Keratinocyte (primary cell): Measurements from ENCODE around the gene VTI1A. TPM values are rescaled to one million over a fixed set of nuclear protein-coding genes. Genes with fewer than 3 reads are reported as not detected.

Source experiments
- DNase-seq: peaks from one replicate; pipeline ENCODE4 v3.0.0-alpha.2; 2011; ENCODE audit warnings: low read depth, missing footprints, low spot score
- FAIRE-seq: peaks from 2 replicates; lab custom pipeline; 2011; peaks lifted over from hg19 to GRCh38; lab: Jason Lieb, UNC
- H2AFZ ChIP-seq: 2 replicates; pipeline ENCODE4 v1.6.0; 2012; ENCODE audit warnings: low read length, control low read depth, inconsistent platforms; ENCODE audit not compliant: control insufficient read depth
- H3K27ac ChIP-seq: 2 replicates; pipeline ENCODE4 v1.5.1; 2011; ENCODE audit warnings: low read length; ENCODE audit not compliant: control insufficient read depth, insufficient read depth
- H3K27me3 ChIP-seq: 3 replicates; pipeline ENCODE4 v1.6.0; 2011; ENCODE audit warnings: low read length; ENCODE audit not compliant: control insufficient read depth, insufficient read depth; ENCODE audit errors: extremely low read depth
- H3K36me3 ChIP-seq, 2 experiments: 2 replicates in 1 of 2; 3 replicates in 1 of 2; pipeline ENCODE4 v1.5.1; 2011; ENCODE audit warnings: low read length in 2 of 2, mild to moderate bottlenecking in 1 of 2; ENCODE audit not compliant: control insufficient read depth in 2 of 2, insufficient read depth in 2 of 2; ENCODE audit errors: extremely low read depth in 1 of 2
- H3K4me1 ChIP-seq: 3 replicates; pipeline ENCODE4 v1.5.1; 2011; ENCODE audit warnings: low read length; ENCODE audit not compliant: control insufficient read depth, insufficient read depth; ENCODE audit errors: extremely low read depth
- H3K4me2 ChIP-seq: 3 replicates; pipeline ENCODE4 v1.6.0; 2011; ENCODE audit warnings: low read depth, low read length; ENCODE audit not compliant: control insufficient read depth, insufficient read depth; ENCODE audit errors: extremely low read depth
- H3K4me3 ChIP-seq, 3 experiments: fragments of 200-600 bp in 1 of 3; sonication (generic) in 1 of 3; 2 replicates in 2 of 3; 3 replicates in 1 of 3; pipeline ENCODE4 v1.5.1; 2011 to 2016; ENCODE audit warnings: low read length in 3 of 3, mild to moderate bottlenecking in 3 of 3, control low read depth in 2 of 3, inconsistent platforms in 1 of 3, low read depth in 1 of 3, mixed read lengths in 1 of 3, mixed run types in 1 of 3, moderate library complexity in 1 of 3; ENCODE audit not compliant: control insufficient read depth in 2 of 3, insufficient read depth in 2 of 3; ENCODE audit errors: extremely low read depth in 1 of 3
- H3K79me2 ChIP-seq: 2 replicates; pipeline ENCODE4 v1.6.0; 2012; ENCODE audit warnings: low read length; ENCODE audit not compliant: control insufficient read depth, insufficient read depth
- H3K9ac ChIP-seq: 3 replicates; pipeline ENCODE4 v1.6.0; 2011; ENCODE audit warnings: low read length; ENCODE audit not compliant: control insufficient read depth, insufficient read depth; ENCODE audit errors: extremely low read depth
- H3K9me1 ChIP-seq: 3 replicates; pipeline ENCODE4 v1.6.0; 2011; ENCODE audit warnings: low read length; ENCODE audit not compliant: control insufficient read depth, insufficient read depth; ENCODE audit errors: extremely low read depth
- H3K9me3 ChIP-seq: 2 replicates; pipeline ENCODE4 v1.5.1; 2012; ENCODE audit warnings: low read depth, low read length; ENCODE audit not compliant: control insufficient read depth
- H4K20me1 ChIP-seq: 3 replicates; pipeline ENCODE4 v1.6.0; 2011; ENCODE audit warnings: low read length; ENCODE audit not compliant: control insufficient read depth, insufficient read depth; ENCODE audit errors: extremely low read depth
- EZH2 ChIP-seq: IDR thresholded peaks from one replicate; pipeline ENCODE4 v1.6.1; 2012; ENCODE audit warnings: inconsistent platforms, mild to moderate bottlenecking, low read length, moderate library complexity
- dilution Hi-C: fragments of 300-500 bp; cut with MboI; formaldehyde crosslinking; loops from one replicate; pipeline ENCODE4 v1.7.0; 2020; ENCODE audit warnings: low sequenced_read_pairs; ENCODE audit not compliant: extremely low pct_ligation_motif_present
- polyA plus RNA-seq, 5 experiments: library from polyadenylated mRNA; depleted of rRNA in 3 of 5; stranded (reverse) in 3 of 5; stranded (forward) in 1 of 5; unstranded in 1 of 5; fragments of >200 nt; gene quantifications; 1 replicate in 1 of 5; 2 replicates in 3 of 5; 3 replicates in 1 of 5; pipeline versions ENCODE4 v1.2.1 to v1.2.3, GENCODE V29; 2011 to 2012; ENCODE audit warnings: missing spikeins in 2 of 5, low read depth in 1 of 5, low replicate concordance in 1 of 5
- TF ChIP-seq, protein P1 (sequence below), 3 experiments: IDR thresholded peaks in 1 of 3; conservative IDR thresholded peaks in 1 of 3; optimal IDR thresholded peaks in 1 of 3; 2 replicates in 2 of 3; 3 replicates in 1 of 3; pipeline versions ENCODE3 to v1.5.1; 2011; ENCODE audit warnings: low read length in 3 of 3, mild to moderate bottlenecking in 3 of 3, moderate library complexity in 2 of 3, control low read depth in 1 of 3, inconsistent platforms in 1 of 3; ENCODE audit not compliant: insufficient read depth in 2 of 3; ENCODE audit errors: extremely low read depth in 1 of 3

Gene VTI1A
- polyA plus RNA-seq, 1 donor (not counting 4 experiments of a cell fraction or from before 2014, with no cell fraction given), result 18.5 TPM

DNA sequence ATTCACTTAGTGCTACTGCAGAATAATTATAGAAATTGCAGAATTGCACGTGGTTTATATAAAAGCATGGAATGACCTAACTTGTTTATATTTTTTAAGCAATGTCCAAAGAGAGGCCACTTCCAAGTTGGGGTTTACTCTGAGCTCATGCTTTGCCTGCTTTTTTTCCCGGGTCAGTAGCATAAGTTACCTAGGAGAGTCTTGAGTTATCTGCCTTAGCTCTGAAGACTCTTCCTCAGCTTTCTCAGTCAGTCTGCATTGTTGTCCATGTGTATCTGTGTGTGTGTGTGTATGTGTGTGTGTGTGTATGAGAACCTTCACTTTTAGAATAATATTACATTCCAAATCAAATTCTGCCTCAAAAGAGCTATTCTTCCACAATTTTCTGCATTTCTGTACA, 263.5 kb downstream of the VTI1A start:
- FAIRE-seq, result no peak
- no peak for DNase-seq
- no peak for TF ChIP-seq EZH2
- TF ChIP-seq, protein P1, sequence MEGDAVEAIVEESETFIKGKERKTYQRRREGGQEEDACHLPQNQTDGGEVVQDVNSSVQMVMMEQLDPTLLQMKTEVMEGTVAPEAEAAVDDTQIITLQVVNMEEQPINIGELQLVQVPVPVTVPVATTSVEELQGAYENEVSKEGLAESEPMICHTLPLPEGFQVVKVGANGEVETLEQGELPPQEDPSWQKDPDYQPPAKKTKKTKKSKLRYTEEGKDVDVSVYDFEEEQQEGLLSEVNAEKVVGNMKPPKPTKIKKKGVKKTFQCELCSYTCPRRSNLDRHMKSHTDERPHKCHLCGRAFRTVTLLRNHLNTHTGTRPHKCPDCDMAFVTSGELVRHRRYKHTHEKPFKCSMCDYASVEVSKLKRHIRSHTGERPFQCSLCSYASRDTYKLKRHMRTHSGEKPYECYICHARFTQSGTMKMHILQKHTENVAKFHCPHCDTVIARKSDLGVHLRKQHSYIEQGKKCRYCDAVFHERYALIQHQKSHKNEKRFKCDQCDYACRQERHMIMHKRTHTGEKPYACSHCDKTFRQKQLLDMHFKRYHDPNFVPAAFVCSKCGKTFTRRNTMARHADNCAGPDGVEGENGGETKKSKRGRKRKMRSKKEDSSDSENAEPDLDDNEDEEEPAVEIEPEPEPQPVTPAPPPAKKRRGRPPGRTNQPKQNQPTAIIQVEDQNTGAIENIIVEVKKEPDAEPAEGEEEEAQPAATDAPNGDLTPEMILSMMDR (optimal IDR thresholded peaks at IDR 0.05 in 1 of 3, IDR thresholded peaks at IDR 0.05 in 1 of 3, conservative IDR thresholded peaks at IDR 0.05 in 1 of 3; ENCODE audit: extremely low read depth in 1 of 3, insufficient read depth in 2 of 3, low read length in 3 of 3), result no peak
- Histone ChIP-seq H3K9ac (no peak overlapping the region), H3K27me3 (no peaks in the 10 kb centered on the region), H2AFZ (no peak overlapping the region), H3K4me1 (peaks cover under 1% of the 10 kb centered on the region), H3K4me2 (no peak overlapping the region), H3K36me3 (no peaks in the 10 kb centered on the region), H3K79me2 (no peaks in the 10 kb centered on the region), H3K9me1 (no peaks in the 10 kb centered on the region), H4K20me1 (no peaks in the 10 kb centered on the region), H3K27ac (no peak overlapping the region), H3K4me3 (no peak overlapping the region), H3K9me3 (no peaks in the 10 kb centered on the region)
- dilution Hi-C loops, result no loop called here

DNA sequence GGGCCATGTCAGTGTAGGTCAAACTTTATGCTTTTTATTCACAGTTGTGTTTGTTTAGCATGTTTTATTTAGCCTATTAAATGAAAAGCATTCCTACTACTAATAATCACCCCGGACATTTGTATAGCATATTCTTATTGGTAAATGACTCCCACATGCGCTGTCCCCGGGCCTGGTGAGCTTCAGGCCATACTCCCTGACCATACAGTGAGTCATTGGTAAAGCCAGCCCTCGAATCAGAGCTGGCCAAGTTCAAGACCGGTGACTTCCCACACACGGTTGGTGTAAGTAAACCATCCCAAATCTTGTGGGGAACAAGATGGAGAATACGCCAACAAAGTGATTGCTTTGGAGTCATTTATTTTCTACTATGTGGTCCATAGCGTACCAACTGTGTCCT, 264.4 kb downstream of the VTI1A start:
- FAIRE-seq, result no peak
- no peak overlapping the region for H3K4me2 ChIP-seq
- H3K27ac ChIP-seq, result no peak overlapping the region

More for the DNA sequence above, 264.4 kb downstream of the VTI1A start:
- Histone ChIP-seq H3K9me1 (no peaks in the 10 kb centered on the region), H3K9me3 (no peaks in the 10 kb centered on the region), H3K4me1 (peaks cover 7% of the 10 kb centered on the region), H4K20me1 (no peaks in the 10 kb centered on the region), H3K9ac (no peak overlapping the region), H3K36me3 (peaks cover 0 to 3% of the 10 kb centered on the region in 2 experiments), H2AFZ (no peak overlapping the region), H3K4me3 (no peak overlapping the region), H3K79me2 (no peaks in the 10 kb centered on the region), H3K27me3 (no peaks in the 10 kb centered on the region)
- dilution Hi-C loops, result no loop called here
- TF ChIP-seq, protein P1 (optimal IDR thresholded peaks at IDR 0.05 in 1 of 3, IDR thresholded peaks at IDR 0.05 in 1 of 3, conservative IDR thresholded peaks at IDR 0.05 in 1 of 3; ENCODE audit: extremely low read depth in 1 of 3, insufficient read depth in 2 of 3, low read length in 3 of 3), result no peak
- TF ChIP-seq EZH2, result no peak
- DNase-seq, result no peak
